ENCODE data around the gene UGP2.

- TF ChIP-seq EP300 (IDR thresholded peaks at IDR 0.05) (no peak), POLR2A (IDR thresholded peaks at IDR 0.05) (no peak)
Observed at GRCh38 chr2:63801455-63801854, 40.2 kb upstream of the UGP2 start.

Data from tibial nerve (tissue), 3 donors.